ENCODE results near the gene C21orf58.

C21orf58 gene

DNA sequence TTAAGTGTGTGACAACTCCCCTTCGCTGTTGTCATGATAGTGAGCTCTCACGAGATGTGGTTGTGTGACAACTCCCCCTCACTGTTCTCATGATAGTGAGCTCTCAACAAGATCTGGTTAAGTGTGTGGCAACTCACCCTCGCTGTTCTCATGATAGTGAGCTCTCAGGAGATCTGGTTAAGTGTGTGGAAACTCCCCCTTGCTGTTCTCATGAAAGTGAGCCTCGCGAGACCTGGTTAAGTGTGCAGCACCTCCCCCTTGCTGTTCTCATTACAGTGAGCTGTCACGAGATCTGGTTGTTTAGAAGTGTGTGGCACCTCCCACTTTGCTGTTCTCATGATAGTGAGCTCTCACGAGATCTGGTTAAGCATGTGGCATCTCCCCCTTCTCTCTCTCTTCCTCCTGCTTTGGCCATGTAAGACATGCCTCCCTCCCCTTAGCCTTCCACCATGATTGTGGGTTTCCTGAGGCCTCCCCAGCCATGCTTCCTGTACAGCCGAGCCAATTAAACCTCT lies 70.0 kb downstream of the C21orf58 start:
- no peak overlapping the region for H3K9ac ChIP-seq (ENCODE audit: low read length)
- no peaks in the 10 kb centered on the region for H3K27me3 ChIP-seq (ENCODE audit: control insufficient read depth, insufficient read depth, low read length)
- H3K4me1 ChIP-seq (ENCODE audit: control insufficient read depth, insufficient read depth, low read length) = no peaks in the 10 kb centered on the region
- H3K9me3 ChIP-seq (ENCODE audit: control insufficient read depth, insufficient read depth, low read depth, low read length) = no peaks in the 10 kb centered on the region
- no peak overlapping the region for H3K27ac ChIP-seq (ENCODE audit: low read depth, low read length)
- H3K36me3 ChIP-seq (ENCODE audit: control insufficient read depth, insufficient read depth, low read length) = peaks cover 94% of the 10 kb centered on the region
- H3K4me3 ChIP-seq (ENCODE audit: low read depth, low read length) = no peak overlapping the region

- Histone ChIP-seq H3K4me1 (ENCODE audit: control insufficient read depth, insufficient read depth, low read length) (no peaks in the 10 kb centered on the region), H3K9me3 (ENCODE audit: control insufficient read depth, insufficient read depth, low read depth, low read length) (no peaks in the 10 kb centered on the region), H3K36me3 (ENCODE audit: control insufficient read depth, insufficient read depth, low read length) (peaks cover 93% of the 10 kb centered on the region), H3K9ac (ENCODE audit: low read length) (no peak overlapping the region), H3K27ac (ENCODE audit: low read depth, low read length) (no peak overlapping the region), H3K4me3 (ENCODE audit: low read depth, low read length) (no peak overlapping the region), H3K27me3 (ENCODE audit: control insufficient read depth, insufficient read depth, low read length) (no peaks in the 10 kb centered on the region)
These were observed 70.8 kb downstream of the C21orf58 start for GRCh38 chr21:46252840-46253239.

Data from HUES6 (cell line).